C4-2B (cell line): ENCODE measurements around the gene ZNF775.

Experiments
- ZFX ChIP-seq: fragments of 450-650 bp; IDR thresholded peaks from 2 replicates; pipeline ENCODE4 v1.6.1; 2017
- TF ChIP-seq, protein P1 (sequence below): fragments of 450-650 bp; conservative IDR thresholded peaks from 2 replicates; pipeline ENCODE4 v1.5.1; 2017; ENCODE audit warnings: mild to moderate bottlenecking

DNA sequence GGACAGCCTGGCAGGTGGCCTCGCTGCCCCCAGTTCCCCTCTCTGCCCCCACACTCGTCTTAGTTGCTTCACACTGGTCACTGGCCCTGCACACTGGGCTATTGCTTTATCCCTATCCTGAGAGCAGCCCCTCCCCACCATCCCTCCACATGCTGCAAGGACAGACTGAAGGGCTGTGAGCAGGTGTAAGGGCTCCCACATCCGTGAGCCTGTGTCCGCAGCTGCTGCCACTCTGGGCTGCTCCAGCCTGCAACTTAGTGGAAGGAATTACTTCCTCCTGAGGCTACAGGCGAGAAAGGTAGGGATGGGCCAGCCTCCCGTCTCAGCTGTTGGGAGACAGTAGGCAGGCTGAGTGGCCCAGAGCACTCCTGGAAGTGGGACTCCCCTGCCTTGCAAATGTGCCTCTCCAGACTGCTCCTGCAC, 41.5 kb upstream of the ZNF775 start:
- TF ChIP-seq, protein P1, sequence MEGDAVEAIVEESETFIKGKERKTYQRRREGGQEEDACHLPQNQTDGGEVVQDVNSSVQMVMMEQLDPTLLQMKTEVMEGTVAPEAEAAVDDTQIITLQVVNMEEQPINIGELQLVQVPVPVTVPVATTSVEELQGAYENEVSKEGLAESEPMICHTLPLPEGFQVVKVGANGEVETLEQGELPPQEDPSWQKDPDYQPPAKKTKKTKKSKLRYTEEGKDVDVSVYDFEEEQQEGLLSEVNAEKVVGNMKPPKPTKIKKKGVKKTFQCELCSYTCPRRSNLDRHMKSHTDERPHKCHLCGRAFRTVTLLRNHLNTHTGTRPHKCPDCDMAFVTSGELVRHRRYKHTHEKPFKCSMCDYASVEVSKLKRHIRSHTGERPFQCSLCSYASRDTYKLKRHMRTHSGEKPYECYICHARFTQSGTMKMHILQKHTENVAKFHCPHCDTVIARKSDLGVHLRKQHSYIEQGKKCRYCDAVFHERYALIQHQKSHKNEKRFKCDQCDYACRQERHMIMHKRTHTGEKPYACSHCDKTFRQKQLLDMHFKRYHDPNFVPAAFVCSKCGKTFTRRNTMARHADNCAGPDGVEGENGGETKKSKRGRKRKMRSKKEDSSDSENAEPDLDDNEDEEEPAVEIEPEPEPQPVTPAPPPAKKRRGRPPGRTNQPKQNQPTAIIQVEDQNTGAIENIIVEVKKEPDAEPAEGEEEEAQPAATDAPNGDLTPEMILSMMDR, result no peak
- no peak for TF ChIP-seq ZFX
